ENCODE measurements around the gene DAPK1.

DAPK1 gene

GRCh38 chr9:87698069-87698809 is 200.6 kb downstream of the DAPK1 start:
- no peak for DNase-seq

- no peak for DNase-seq
Measured at GRCh38 chr9:87699835-87700234, 202.2 kb downstream of the DAPK1 start.

- DNase-seq: no peak
Measured at GRCh38 chr9:87701491-87701890, 203.8 kb downstream of the DAPK1 start.

- DNase-seq: no peak
Measured at GRCh38 chr9:87701931-87702421, 204.3 kb downstream of the DAPK1 start.

GRCh38 chr9:87702921-87703320 is 205.3 kb downstream of the DAPK1 start:
- no peak for DNase-seq

- no peak for DNase-seq
Measured at GRCh38 chr9:87703636-87704276, 206.1 kb downstream of the DAPK1 start.

- no peak for DNase-seq
Measured at GRCh38 chr9:87704342-87704741, 206.7 kb downstream of the DAPK1 start.

GRCh38 chr9:87706066-87706739 is 208.5 kb downstream of the DAPK1 start:
- DNase-seq: no peak

GRCh38 chr9:87707805-87708506 is 210.3 kb downstream of the DAPK1 start:
- DNase-seq: peak; percentile 74

GRCh38 chr9:87708546-87708945 is 210.9 kb downstream of the DAPK1 start:
- DNase-seq: no peak

- no peak for DNase-seq
Measured at GRCh38 chr9:87708986-87709728, 211.5 kb downstream of the DAPK1 start.

GRCh38 chr9:87710443-87710842 is 212.8 kb downstream of the DAPK1 start:
- no peak for DNase-seq

- DNase-seq: peak; percentile 95
Measured at GRCh38 chr9:87711857-87712800, 214.5 kb downstream of the DAPK1 start.

GRCh38 chr9:87712801-87713277 is 215.2 kb downstream of the DAPK1 start:
- DNase-seq: no peak

GRCh38 chr9:87713278-87713987 is 215.8 kb downstream of the DAPK1 start:
- DNase-seq: peak; percentile 100

GRCh38 chr9:87713988-87714330 is 216.3 kb downstream of the DAPK1 start:
- DNase-seq: no peak

GRCh38 chr9:87714819-87715218 is 217.2 kb downstream of the DAPK1 start:
- peak; percentile 74 for DNase-seq

- no peak for DNase-seq
Measured at GRCh38 chr9:87716141-87716540, 218.5 kb downstream of the DAPK1 start.

- no peak for DNase-seq
Measured at GRCh38 chr9:87717456-87717855, 219.8 kb downstream of the DAPK1 start.

- DNase-seq: no peak
Measured at GRCh38 chr9:87718231-87718630, 220.6 kb downstream of the DAPK1 start.

Measured in inflammatory macrophage treated with lipopolysaccharide for 4 hours (primary cell).